Keratinocyte (primary cell): ENCODE data around the gene TIAM1. TPM values are rescaled to one million over a fixed set of nuclear protein-coding genes. Genes with fewer than 3 reads are reported as not detected.

Experiments
- DNase-seq: peaks from one replicate; pipeline ENCODE4 v3.0.0-alpha.2; 2011; ENCODE audit warnings: low read depth, missing footprints, low spot score
- FAIRE-seq: peaks from 2 replicates; lab custom pipeline; 2011; peaks lifted over from hg19 to GRCh38; lab: Jason Lieb, UNC
- H2AFZ ChIP-seq: 2 replicates; pipeline ENCODE4 v1.6.0; 2012; ENCODE audit warnings: low read length, control low read depth, inconsistent platforms; ENCODE audit not compliant: control insufficient read depth
- H3K27ac ChIP-seq: 2 replicates; pipeline ENCODE4 v1.5.1; 2011; ENCODE audit warnings: low read length; ENCODE audit not compliant: control insufficient read depth, insufficient read depth
- H3K27me3 ChIP-seq: 3 replicates; pipeline ENCODE4 v1.6.0; 2011; ENCODE audit warnings: low read length; ENCODE audit not compliant: control insufficient read depth, insufficient read depth; ENCODE audit errors: extremely low read depth
- H3K36me3 ChIP-seq, 2 experiments: 2 replicates in 1 of 2; 3 replicates in 1 of 2; pipeline ENCODE4 v1.5.1; 2011; ENCODE audit warnings: low read length in 2 of 2, mild to moderate bottlenecking in 1 of 2; ENCODE audit not compliant: control insufficient read depth in 2 of 2, insufficient read depth in 2 of 2; ENCODE audit errors: extremely low read depth in 1 of 2
- H3K4me1 ChIP-seq: 3 replicates; pipeline ENCODE4 v1.5.1; 2011; ENCODE audit warnings: low read length; ENCODE audit not compliant: control insufficient read depth, insufficient read depth; ENCODE audit errors: extremely low read depth
- H3K4me2 ChIP-seq: 3 replicates; pipeline ENCODE4 v1.6.0; 2011; ENCODE audit warnings: low read depth, low read length; ENCODE audit not compliant: control insufficient read depth, insufficient read depth; ENCODE audit errors: extremely low read depth
- H3K4me3 ChIP-seq, 3 experiments: fragments of 200-600 bp in 1 of 3; sonication (generic) in 1 of 3; 2 replicates in 2 of 3; 3 replicates in 1 of 3; pipeline ENCODE4 v1.5.1; 2011 to 2016; ENCODE audit warnings: low read length in 3 of 3, mild to moderate bottlenecking in 3 of 3, control low read depth in 2 of 3, inconsistent platforms in 1 of 3, low read depth in 1 of 3, mixed read lengths in 1 of 3, mixed run types in 1 of 3, moderate library complexity in 1 of 3; ENCODE audit not compliant: control insufficient read depth in 2 of 3, insufficient read depth in 2 of 3; ENCODE audit errors: extremely low read depth in 1 of 3
- H3K79me2 ChIP-seq: 2 replicates; pipeline ENCODE4 v1.6.0; 2012; ENCODE audit warnings: low read length; ENCODE audit not compliant: control insufficient read depth, insufficient read depth
- H3K9ac ChIP-seq: 3 replicates; pipeline ENCODE4 v1.6.0; 2011; ENCODE audit warnings: low read length; ENCODE audit not compliant: control insufficient read depth, insufficient read depth; ENCODE audit errors: extremely low read depth
- H3K9me1 ChIP-seq: 3 replicates; pipeline ENCODE4 v1.6.0; 2011; ENCODE audit warnings: low read length; ENCODE audit not compliant: control insufficient read depth, insufficient read depth; ENCODE audit errors: extremely low read depth
- H3K9me3 ChIP-seq: 2 replicates; pipeline ENCODE4 v1.5.1; 2012; ENCODE audit warnings: low read depth, low read length; ENCODE audit not compliant: control insufficient read depth
- H4K20me1 ChIP-seq: 3 replicates; pipeline ENCODE4 v1.6.0; 2011; ENCODE audit warnings: low read length; ENCODE audit not compliant: control insufficient read depth, insufficient read depth; ENCODE audit errors: extremely low read depth
- CTCF ChIP-seq, 3 experiments: IDR thresholded peaks in 1 of 3; conservative IDR thresholded peaks in 1 of 3; optimal IDR thresholded peaks in 1 of 3; 2 replicates in 2 of 3; 3 replicates in 1 of 3; pipeline versions ENCODE3 to v1.5.1; 2011; ENCODE audit warnings: low read length in 3 of 3, mild to moderate bottlenecking in 3 of 3, moderate library complexity in 2 of 3, control low read depth in 1 of 3, inconsistent platforms in 1 of 3; ENCODE audit not compliant: insufficient read depth in 2 of 3; ENCODE audit errors: extremely low read depth in 1 of 3
- EZH2 ChIP-seq: IDR thresholded peaks from one replicate; pipeline ENCODE4 v1.6.1; 2012; ENCODE audit warnings: inconsistent platforms, mild to moderate bottlenecking, low read length, moderate library complexity
- dilution Hi-C: fragments of 300-500 bp; cut with MboI; formaldehyde crosslinking; loops from one replicate; pipeline ENCODE4 v1.7.0; 2020; ENCODE audit warnings: low sequenced_read_pairs; ENCODE audit not compliant: extremely low pct_ligation_motif_present
- polyA plus RNA-seq, 5 experiments: library from polyadenylated mRNA; depleted of rRNA in 3 of 5; stranded (reverse) in 3 of 5; stranded (forward) in 1 of 5; unstranded in 1 of 5; fragments of >200 nt; gene quantifications; 1 replicate in 1 of 5; 2 replicates in 3 of 5; 3 replicates in 1 of 5; pipeline versions ENCODE4 v1.2.1 to v1.2.3, GENCODE V29; 2011 to 2012; ENCODE audit warnings: missing spikeins in 2 of 5, low read depth in 1 of 5, low replicate concordance in 1 of 5

Gene TIAM1
- polyA plus RNA-seq, 1 donor (not counting 4 experiments of a cell fraction or from before 2014, with no cell fraction given) = 8.3 TPM

- no peaks in the 10 kb centered on the region for H3K9me3 ChIP-seq
- dilution Hi-C loops = no loop called here
- H3K9ac ChIP-seq = no peak overlapping the region
- H3K4me3 ChIP-seq = no peak overlapping the region
- H3K27ac ChIP-seq = no peak overlapping the region
- no peaks in the 10 kb centered on the region for H3K9me1 ChIP-seq
- H3K27me3 ChIP-seq = no peaks in the 10 kb centered on the region
- no peaks in the 10 kb centered on the region for H3K4me1 ChIP-seq
- H2AFZ ChIP-seq = no peak overlapping the region
- no peaks in the 10 kb centered on the region for H3K36me3 ChIP-seq
- H4K20me1 ChIP-seq = no peaks in the 10 kb centered on the region
- H3K79me2 ChIP-seq = no peaks in the 10 kb centered on the region
- DNase-seq (no peak), FAIRE-seq (no peak)
- no peak for TF ChIP-seq EZH2
- TF ChIP-seq CTCF (optimal IDR thresholded peaks at IDR 0.05 in 1 of 3, IDR thresholded peaks at IDR 0.05 in 1 of 3, conservative IDR thresholded peaks at IDR 0.05 in 1 of 3; ENCODE audit: extremely low read depth in 1 of 3, insufficient read depth in 2 of 3, low read length in 3 of 3) = no peak
- no peak overlapping the region for H3K4me2 ChIP-seq
Measured at GRCh38 chr21:31084689-31085088, 259.4 kb downstream of the TIAM1 start.

GRCh38 chr21:31078796-31079195 lies 265.3 kb downstream of the TIAM1 start:
- H2AFZ ChIP-seq = no peak overlapping the region
- no peaks in the 10 kb centered on the region for H3K27me3 ChIP-seq
- DNase-seq (no peak), FAIRE-seq (no peak)
- dilution Hi-C loops = no loop called here
- H3K79me2 ChIP-seq = no peaks in the 10 kb centered on the region
- H3K9me3 ChIP-seq = no peaks in the 10 kb centered on the region
- H3K4me1 ChIP-seq = no peaks in the 10 kb centered on the region
- no peaks in the 10 kb centered on the region for H3K9me1 ChIP-seq
- no peak overlapping the region for H3K27ac ChIP-seq
- no peaks in the 10 kb centered on the region for H4K20me1 ChIP-seq
- no peak overlapping the region for H3K4me3 ChIP-seq
- no peak overlapping the region for H3K4me2 ChIP-seq
- TF ChIP-seq CTCF (optimal IDR thresholded peaks at IDR 0.05 in 1 of 3, IDR thresholded peaks at IDR 0.05 in 1 of 3, conservative IDR thresholded peaks at IDR 0.05 in 1 of 3; ENCODE audit: extremely low read depth in 1 of 3, insufficient read depth in 2 of 3, low read length in 3 of 3) (no peak), EZH2 (no peak)
- no peak overlapping the region for H3K9ac ChIP-seq
- H3K36me3 ChIP-seq = no peaks in the 10 kb centered on the region
